GM21825 (cell line): ENCODE data around the gene MCHR1.

Source experiments
- ATAC-seq: cut with Tn5 transposase; IDR thresholded peaks from one replicate; pipeline ENCODE4 v1.9.1; 2021; ENCODE audit warnings: mild to moderate bottlenecking, moderate library complexity; ENCODE audit not compliant: unreplicated experiment

Gene MCHR1

GRCh38 chr22:40679249-40679963 is at the start of gene MCHR1:
Gene MCHR1, plus strand, starts transcription at chr22:40679484. Its CDS starts 169 bp downstream, at chr22:40679653.
- ATAC-seq: no peak

- ATAC-seq: no peak
Observed at GRCh38 chr22:40631925-40632324, 47.4 kb upstream of the MCHR1 start.

DNA sequence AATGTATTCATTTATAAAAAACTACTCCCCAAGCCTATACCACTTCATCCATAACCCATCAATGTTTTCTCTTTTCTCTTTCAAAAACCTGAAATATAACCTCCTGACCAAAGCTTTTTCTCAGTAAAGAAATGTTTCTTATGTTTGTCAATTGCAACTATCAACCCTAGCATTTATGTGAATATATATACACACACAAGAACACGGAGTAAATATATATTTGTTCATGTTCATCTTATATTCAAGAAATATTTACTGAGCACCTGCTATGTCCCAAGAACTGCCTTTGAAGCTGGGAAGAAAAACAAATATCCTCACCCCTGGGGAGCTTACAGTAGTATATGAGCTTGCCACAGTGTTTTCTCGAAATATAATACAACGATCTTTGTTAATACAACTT is 46.2 kb upstream of the MCHR1 start:
- ATAC-seq: no peak

DNA sequence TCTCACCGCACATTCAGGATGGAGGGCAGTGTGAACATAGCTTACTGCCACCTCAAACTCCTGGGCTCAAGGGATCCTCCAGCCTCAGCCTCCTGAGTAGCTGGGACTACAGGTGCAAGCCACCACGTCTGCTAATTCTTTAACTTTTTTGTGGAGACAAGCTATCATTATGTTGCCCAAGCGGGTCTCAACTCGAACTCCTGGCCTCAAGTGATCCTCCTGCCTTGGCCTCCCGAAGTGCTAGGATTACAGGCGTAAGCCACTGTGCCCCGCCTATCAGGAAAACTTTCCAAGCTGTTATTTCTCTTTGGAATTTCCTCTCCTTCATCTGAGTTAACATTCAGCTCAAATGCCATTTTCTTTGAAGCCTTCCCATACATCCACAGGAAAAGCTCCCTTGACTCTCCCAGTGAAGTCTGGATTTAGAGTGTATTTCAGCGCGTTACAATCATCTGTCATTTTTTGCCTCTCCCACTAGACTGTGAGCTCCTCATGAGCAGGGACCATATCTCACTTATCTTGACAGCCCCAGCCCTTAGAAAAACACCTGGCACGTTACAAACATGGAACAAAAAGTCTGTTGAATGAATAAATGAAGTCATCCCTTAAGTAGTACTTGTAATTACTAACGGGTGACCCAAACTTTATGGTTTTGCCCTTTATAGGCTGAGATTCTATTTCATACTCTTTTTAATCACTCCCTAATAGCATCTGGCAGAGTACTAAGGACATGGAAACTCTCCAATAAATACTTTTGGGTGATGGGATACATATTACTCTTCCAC is 45.0 kb upstream of the MCHR1 start:
- no peak for ATAC-seq

- ATAC-seq: no peak
Observed at GRCh38 chr22:40635043-40635939, 44.0 kb upstream of the MCHR1 start.

GRCh38 chr22:40635940-40636379 is 43.3 kb upstream of the MCHR1 start:
- peak; percentile 11 for ATAC-seq

DNA sequence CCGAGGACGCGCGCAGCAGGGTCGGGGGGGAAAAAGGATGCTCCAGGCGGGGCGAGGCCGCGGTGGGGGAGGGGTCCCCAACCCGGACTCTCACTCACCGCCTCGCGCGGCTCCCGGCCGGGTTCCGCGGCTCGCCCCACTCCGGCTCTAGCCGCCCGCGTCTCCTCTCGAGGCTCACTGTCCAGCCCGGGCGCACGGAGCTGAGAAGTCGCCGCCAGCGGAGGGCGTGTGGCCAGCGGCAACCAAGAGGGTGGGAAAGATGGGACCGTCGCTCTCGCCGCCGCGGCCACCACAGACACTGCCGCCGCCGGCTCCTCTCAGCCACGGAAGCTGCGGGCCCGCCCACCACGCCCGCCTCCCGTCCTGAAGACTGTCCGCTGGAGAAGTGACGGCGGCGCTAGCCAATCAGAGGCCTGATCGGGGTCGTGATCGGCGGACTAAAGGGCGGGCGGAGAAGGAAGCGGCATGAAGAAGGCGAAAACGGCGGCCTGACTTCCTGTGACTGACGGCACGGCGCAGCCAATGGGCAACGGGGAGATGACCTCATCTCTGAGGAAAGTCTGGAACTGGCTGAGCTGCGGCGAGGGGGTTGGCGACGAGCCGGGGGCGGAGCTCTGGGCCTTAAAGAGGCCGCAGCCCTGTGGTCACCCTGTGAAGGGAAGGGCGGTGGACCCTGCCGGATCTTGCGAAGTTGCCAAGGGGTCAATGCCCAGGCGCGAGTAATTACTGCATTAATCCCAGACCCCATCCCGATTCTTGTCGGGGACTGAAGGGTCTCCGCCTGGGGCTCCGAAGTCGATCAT is 42.7 kb upstream of the MCHR1 start, which contains the start of gene MRTFA:
Gene MRTFA, minus strand, starts transcription at position 340 of the 803 bp plus-strand sequence.
- peak; percentile 83 for ATAC-seq

DNA sequence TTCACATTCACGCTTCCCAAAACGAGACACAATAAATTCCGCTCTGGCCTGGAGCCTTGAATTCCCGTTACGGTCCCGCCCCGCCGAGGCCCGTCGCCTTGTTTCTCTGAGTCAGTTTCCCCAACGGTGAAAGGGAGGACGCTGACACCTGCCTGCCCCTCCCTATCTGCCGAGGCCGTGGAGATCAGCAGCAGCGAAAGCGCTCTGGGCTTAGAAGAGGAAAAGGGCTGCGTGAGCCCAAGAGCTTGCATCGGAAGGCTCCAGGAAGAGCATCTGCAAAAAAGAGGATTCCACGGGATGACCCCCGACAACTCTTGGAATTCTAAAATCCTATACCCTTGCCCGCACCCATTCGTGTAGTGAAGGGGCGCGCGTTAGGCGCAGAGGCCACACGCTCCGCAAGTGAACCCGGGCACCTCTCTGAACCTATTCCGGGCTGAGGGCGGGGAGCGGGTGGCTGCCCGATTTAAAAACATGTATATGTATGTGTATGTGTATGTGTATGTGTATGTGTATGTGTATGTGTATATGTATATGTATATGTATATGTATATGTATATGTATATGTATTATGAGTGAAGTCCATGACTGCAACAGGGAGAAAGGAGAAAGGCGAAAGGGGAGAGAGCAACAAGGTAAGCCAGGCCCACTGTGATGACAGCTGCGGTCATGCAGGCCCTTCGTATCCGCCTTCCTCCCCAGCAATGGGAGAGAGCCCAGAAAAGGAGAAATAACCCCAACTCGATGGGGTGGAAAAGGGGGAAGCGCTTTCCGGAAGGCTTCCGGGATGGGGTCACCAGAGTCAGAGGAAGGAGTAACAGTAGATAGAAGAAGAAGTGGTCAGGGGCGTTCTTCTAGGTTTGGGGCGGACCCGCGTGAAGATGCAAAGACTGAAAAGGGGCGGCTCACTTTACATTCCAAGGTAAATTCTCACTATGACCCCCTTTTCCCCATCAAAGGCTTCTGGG is 41.8 kb upstream of the MCHR1 start:
- peak; percentile 15 for ATAC-seq

DNA sequence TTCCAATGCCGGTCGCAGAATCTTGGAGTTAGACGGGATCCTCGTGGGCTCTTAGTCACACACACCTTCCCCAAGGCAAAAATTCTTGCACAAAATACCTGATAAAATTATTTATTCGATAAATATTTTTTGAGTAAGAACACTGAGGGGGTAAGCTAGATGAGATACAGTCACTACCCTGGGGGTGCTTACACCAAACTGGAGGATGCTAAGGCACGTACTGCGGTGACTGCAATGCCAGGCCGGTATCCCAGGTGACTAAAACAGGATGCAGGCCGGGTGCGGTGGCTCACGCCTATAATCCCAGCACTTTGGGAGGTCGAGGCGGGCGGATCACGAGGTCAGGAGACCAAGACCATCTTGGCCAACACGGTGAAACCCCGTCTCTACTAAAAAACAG is 41.0 kb upstream of the MCHR1 start:
- ATAC-seq: no peak

DNA sequence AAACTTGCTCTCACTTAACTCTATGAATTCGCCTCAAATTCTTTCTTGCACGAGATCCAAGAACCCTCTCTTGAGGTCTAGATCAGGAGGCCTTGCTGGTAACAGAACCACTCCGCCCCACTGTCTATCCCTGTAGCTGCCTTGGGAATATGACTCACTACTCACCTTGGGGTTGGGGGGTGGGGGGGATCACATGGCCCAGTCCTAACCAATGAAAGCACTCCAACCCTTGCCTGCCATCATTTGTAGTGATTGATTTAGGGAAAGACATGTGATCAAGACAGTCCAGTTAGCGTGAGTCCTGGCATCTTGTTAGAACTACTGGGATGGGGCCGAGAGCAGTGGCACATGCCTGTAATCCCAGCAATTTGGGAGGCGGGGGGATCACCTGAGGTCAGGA is 38.0 kb upstream of the MCHR1 start:
- ATAC-seq: no peak

DNA sequence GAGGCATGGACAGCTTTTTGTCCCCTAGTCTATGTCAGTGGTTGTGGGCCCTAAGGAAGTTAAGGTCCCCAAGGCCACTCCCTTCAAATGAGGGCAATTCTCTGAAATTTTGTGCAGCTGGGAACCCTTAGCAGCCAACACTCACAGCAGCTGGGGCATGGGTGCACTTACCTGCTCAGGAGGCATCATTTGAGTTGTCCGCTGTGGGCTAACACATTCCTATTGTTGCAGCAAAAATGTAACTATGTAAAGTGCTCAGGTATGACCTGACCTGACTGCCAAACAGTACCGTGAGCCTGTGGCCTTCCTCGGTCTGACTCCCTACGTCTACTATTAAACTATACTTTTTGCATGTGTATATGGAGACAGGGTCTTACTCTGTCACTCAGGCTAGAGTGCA is 37.0 kb upstream of the MCHR1 start:
- no peak for ATAC-seq

- ATAC-seq: no peak
Observed at GRCh38 chr22:40645579-40646197, 33.6 kb upstream of the MCHR1 start.

DNA sequence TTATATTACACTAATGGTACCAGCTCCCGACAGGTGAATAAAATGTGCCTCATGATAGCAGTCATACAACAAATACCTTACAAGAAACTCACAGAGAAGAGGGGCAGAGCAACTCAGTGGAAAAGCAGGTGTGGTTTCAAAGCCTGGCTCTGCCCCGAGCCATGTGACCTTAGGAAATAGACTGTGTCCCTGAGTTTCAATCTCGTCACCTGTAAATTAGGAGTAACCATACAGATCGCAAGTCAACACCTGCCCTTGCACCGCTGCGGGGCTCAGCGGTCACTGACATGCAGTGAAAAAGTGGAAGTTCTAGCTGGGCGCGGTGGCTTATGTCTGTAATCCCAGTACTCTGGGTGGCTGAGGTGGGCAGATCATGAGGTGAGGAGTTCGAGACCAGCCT is 30.9 kb upstream of the MCHR1 start:
- no peak for ATAC-seq

DNA sequence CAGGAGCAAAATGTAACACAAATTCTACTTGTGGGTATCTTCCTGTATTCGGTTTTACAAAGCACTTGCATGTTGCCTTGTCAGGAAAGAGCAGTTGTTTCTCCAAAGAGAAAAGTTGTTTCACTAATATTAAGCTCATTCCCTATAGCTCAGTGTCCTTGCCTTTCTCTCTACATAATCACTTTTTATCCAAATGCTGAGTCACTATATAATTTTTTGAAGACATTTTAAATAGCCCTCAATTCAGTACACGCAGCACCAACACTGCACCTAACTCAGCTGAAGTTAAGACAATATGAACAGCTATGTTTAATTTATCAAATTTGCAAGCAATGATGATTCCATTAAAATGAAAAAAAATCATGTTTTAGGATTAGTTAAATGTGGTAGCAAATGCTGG is 28.2 kb upstream of the MCHR1 start:
- no peak for ATAC-seq

- ATAC-seq: peak; percentile 48
Observed at GRCh38 chr22:40651563-40652501, 27.5 kb upstream of the MCHR1 start.

DNA sequence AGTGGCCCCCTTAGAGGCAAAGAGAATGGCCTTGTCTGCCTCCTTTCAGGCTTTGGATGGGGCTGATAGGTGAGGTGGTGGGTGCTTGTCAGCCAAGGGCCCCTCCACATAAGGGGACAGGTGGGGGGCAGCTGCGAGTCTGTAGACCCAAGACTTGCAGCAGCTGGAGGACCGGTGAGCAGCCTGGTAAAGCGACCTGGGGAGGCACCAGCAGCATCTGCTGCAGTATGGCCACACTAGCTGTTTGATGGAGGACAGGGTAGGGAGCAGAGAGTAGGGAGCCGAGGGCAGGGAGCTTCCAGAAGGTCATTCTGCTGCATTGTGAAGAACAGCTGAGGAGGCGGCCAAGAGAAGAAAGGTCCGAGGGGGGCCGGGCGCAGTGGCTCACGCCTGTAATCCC is 25.9 kb upstream of the MCHR1 start:
- no peak for ATAC-seq

DNA sequence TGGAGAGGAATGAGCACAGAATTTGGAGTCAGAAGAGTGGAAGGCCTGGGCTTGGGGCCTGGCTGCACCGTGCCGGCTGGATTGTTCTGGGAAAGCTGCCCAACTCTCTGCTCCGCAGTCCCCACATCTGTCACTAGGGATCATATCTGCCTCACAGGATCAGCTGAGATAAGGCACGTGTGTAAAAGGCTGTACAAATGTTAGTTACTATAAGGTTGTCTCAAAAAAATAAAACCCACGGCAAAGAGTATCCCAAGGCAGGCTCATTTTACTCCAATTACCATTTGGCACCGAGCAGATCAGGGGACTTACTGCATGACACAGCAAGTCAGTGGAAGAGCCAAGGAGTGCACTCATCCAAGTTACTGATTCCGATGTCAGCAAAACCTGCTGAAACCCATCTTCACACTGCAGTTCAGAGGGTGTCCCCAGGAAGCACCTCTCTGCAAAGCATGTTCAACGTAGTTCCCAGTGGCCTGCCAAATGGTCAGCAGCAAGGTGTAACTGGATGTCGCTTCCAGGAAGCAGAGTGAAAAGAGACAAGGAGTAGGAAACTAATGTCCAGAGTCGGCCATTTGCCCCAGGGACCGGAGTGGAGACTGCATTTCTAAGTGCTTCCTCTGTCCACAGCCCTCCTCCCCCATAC is 24.6 kb upstream of the MCHR1 start:
- no peak for ATAC-seq
